Esophagus muscularis mucosa (tissue), 4 donors: ENCODE results near the gene AAR2. TPM values are rescaled to one million over a fixed set of nuclear protein-coding genes. Genes with fewer than 3 reads are reported as not detected.

Experiments
- DNase-seq: peaks from one replicate; pipeline ENCODE4 v3.0.0-alpha.2; 2017; ENCODE audit errors: extremely low spot score
- H3K27ac ChIP-seq, 4 donors: fragments of 200-600 bp; sonication (generic); replicated peaks in 1 of 4; 1 replicate in 3 of 4; 2 replicates in 1 of 4; pipeline ENCODE4 v1.5.1; 2016 to 2019; ENCODE audit warnings: mild to moderate bottlenecking in 1 of 4
- H3K27me3 ChIP-seq, 4 donors: fragments of 200-600 bp; sonication (generic); one replicate each; pipeline versions ENCODE4 v1.5.1 to v1.6.0; 2016 to 2019
- H3K36me3 ChIP-seq, 4 donors: fragments of 200-600 bp; sonication (generic); one replicate each; pipeline ENCODE4 v1.5.1; 2016 to 2019
- H3K4me1 ChIP-seq, 4 donors: fragments of 200-600 bp; sonication (generic); one replicate each; pipeline ENCODE4 v1.5.1; 2016 to 2019
- H3K4me3 ChIP-seq, 4 donors: fragments of 200-600 bp; sonication (generic); 1 replicate in 2 of 4; 2 replicates in 2 of 4; pipeline ENCODE4 v1.5.1; 2016 to 2019; ENCODE audit warnings: mild to moderate bottlenecking in 4 of 4, moderate library complexity in 1 of 4
- H3K9me3 ChIP-seq, 4 donors: fragments of 200-600 bp; sonication (generic); 1 replicate in 3 of 4; 2 replicates in 1 of 4; pipeline ENCODE4 v1.5.1; 2016 to 2019
- CTCF ChIP-seq, 3 experiments: fragments of 200-600 bp in 2 of 3; fragments of 450-650 bp in 1 of 3; sonication (generic) in 2 of 3; IDR thresholded peaks; one replicate each; pipeline ENCODE4 v1.5.1; 2017 to 2019; ENCODE audit warnings: antibody characterized with exemption in 3 of 3, mild to moderate bottlenecking in 2 of 3, moderate library complexity in 1 of 3
- EP300 ChIP-seq: sonication (generic); formaldehyde crosslinking; IDR thresholded peaks from one replicate; pipeline ENCODE4 v1.6.1; 2017; ENCODE audit warnings: antibody characterized with exemption
- POLR2A ChIP-seq: fragments of 450-650 bp; IDR thresholded peaks from one replicate; pipeline ENCODE4 v1.6.1; 2017; ENCODE audit warnings: antibody characterized with exemption, moderate library complexity, mild to moderate bottlenecking, low read depth
- POLR2AphosphoS5 ChIP-seq, 2 donors: sonication (generic); formaldehyde crosslinking; IDR thresholded peaks; one replicate each; pipeline ENCODE4 v1.6.1; 2017; ENCODE audit warnings: antibody characterized with exemption in 2 of 2
- WGBS: methylation state at CpG from one replicate; pipeline ENCODE4 v1.1.5; 2018; 5-methylcytosine and 5-hydroxymethylcytosine counted together
- intact Hi-C: fragments of 100-400 bp; cut with DNase I; formaldehyde crosslinking; loops from one replicate; pipeline ENCODE4 v1.15.1; 2023
- total RNA-seq, 4 donors: library from RNA; depleted of rRNA; stranded (reverse); fragments of >200 nt; gene quantifications; one replicate each; pipeline versions ENCODE4 v1.1.0 to v1.2.1, GENCODE V29; 2016

The AAR2 gene
- total RNA-seq, 4 donors from 2014 or later: 37.8 to 53.7 (median 47.2) TPM

- Histone ChIP-seq H3K27ac (no peak overlapping the region), H3K27me3 (no peaks in the 10 kb centered on the region), H3K9me3 (no peaks in the 10 kb centered on the region), H3K36me3 (no peaks in the 10 kb centered on the region), H3K4me3 (no peak overlapping the region), H3K4me1 (no peaks in the 10 kb centered on the region)
- intact Hi-C loops: no loop called here
- TF ChIP-seq POLR2AphosphoS5 (IDR thresholded peaks at IDR 0.05): no peak
- no peak for TF ChIP-seq EP300
- TF ChIP-seq POLR2A: no peak
- TF ChIP-seq CTCF (IDR thresholded peaks at IDR 0.05): no peak
- no peak for DNase-seq
- WGBS: 88% methylated on average over 19 of the region's 20 CpGs
Observed at GRCh38 chr20:36264426-36265246, 28.4 kb downstream of the AAR2 start.

- no peaks in the 10 kb centered on the region for H3K4me1 ChIP-seq
- 80% methylated on average over 5 of the region's 6 CpGs for WGBS
- H3K27ac ChIP-seq: no peak overlapping the region
- DNase-seq: no peak
- intact Hi-C loops: no loop called here
- no peaks in the 10 kb centered on the region for H3K36me3 ChIP-seq
- no peaks in the 10 kb centered on the region for H3K9me3 ChIP-seq
- H3K4me3 ChIP-seq: no peak overlapping the region
- TF ChIP-seq POLR2AphosphoS5 (IDR thresholded peaks at IDR 0.05) (no peak), POLR2A (no peak), CTCF (IDR thresholded peaks at IDR 0.05) (no peak), EP300 (no peak)
- H3K27me3 ChIP-seq: no peaks in the 10 kb centered on the region
Observed at GRCh38 chr20:36266189-36266588, 29.9 kb downstream of the AAR2 start.

GRCh38 chr20:36267605-36268381, 31.5 kb downstream of the AAR2 start:
- TF ChIP-seq EP300 (no peak), POLR2AphosphoS5 (IDR thresholded peaks at IDR 0.05) (no peak), POLR2A (no peak), CTCF (IDR thresholded peaks at IDR 0.05) (no peak)

GRCh38 chr20:36268440-36269342, 32.4 kb downstream of the AAR2 start:
- Histone ChIP-seq H3K9me3 (no peaks in the 10 kb centered on the region), H3K27me3 (peaks cover 0 to 11% (median 0%) of the 10 kb centered on the region in 4 donors), H3K36me3 (no peaks in the 10 kb centered on the region), H3K4me1 (no peaks in the 10 kb centered on the region), H3K27ac (no peak overlapping the region), H3K4me3 (no peak overlapping the region)
- DNase-seq: no peak
- intact Hi-C loops: no loop called here
- 51% methylated on average over 10 of the region's 10 CpGs for WGBS
- TF ChIP-seq EP300: no peak
- TF ChIP-seq POLR2A: no peak
- TF ChIP-seq CTCF (IDR thresholded peaks at IDR 0.05): no peak
- no peak for TF ChIP-seq POLR2AphosphoS5 (IDR thresholded peaks at IDR 0.05)

More at GRCh38 chr20:36267605-36268381, 31.5 kb downstream of the AAR2 start:
- Histone ChIP-seq H3K27me3 (peaks cover 0 to 4% (median 0%) of the 10 kb centered on the region in 4 donors), H3K27ac (no peak overlapping the region), H3K36me3 (no peaks in the 10 kb centered on the region), H3K4me1 (no peaks in the 10 kb centered on the region), H3K9me3 (no peaks in the 10 kb centered on the region), H3K4me3 (no peak overlapping the region)
- 83% methylated on average over 4 of the region's 24 CpGs for WGBS
- intact Hi-C loops: no loop called here
- DNase-seq: no peak
